Measurements from ENCODE around the gene STXBP6.

- no peak for TF ChIP-seq EZH2 (IDR thresholded peaks at IDR 0.05; ENCODE audit: insufficient read depth, low read length)
- TF ChIP-seq CTCF (IDR thresholded peaks at IDR 0.05; ENCODE audit: insufficient read depth, low read depth, low read length), result no peak
Observed at GRCh38 chr14:24838945-24839616, 210.9 kb downstream of the STXBP6 start.

All from astrocyte (in vitro differentiated cells and primary cell).